Measurements from ENCODE around the gene AGL.
"Not testable (repeated sequence)": the region's sequence is repeated elsewhere in the genome, so short reads cannot be mapped to it uniquely, and the experiment has no call there.

The AGL gene

DNA sequence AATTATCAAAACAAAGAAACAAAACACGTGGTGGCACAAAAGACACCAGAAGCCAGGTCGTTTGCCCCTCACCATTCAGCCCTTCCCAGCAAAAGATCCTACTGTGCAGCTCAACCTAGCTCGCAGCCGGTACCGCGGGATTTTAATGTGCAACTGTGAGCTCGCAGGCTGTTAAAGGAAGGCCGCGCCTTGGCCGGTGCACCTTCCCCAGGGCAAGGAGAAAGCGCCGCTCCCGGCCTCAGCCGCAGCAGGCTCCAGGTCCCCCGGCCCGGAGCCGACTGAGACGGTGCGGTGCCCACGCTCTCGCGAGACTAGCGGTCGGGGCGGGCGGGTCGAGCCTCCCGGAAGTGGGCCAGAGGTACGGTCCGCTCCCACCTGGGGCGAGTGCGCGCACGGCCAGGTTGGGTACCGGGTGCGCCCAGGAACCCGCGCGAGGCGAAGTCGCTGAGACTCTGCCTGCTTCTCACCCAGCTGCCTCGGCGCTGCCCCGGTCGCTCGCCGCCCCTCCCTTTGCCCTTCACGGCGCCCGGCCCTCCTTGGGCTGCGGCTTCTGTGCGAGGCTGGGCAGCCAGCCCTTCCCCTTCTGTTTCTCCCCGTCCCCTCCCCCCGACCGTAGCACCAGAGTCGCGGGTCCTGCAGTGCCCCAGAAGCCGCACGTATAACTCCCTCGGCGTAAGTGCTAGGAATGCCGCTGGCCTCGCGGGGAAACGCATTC, at the start of gene AGL:
Gene AGL (plus strand): TSS at position 618 of the 715 bp plus-strand sequence. CDS start 682 bp downstream, outside the sequence.
- peak; percentile 35 to 36 for DNase-seq (ENCODE audit: low read depth in 2 of 2)

DNA sequence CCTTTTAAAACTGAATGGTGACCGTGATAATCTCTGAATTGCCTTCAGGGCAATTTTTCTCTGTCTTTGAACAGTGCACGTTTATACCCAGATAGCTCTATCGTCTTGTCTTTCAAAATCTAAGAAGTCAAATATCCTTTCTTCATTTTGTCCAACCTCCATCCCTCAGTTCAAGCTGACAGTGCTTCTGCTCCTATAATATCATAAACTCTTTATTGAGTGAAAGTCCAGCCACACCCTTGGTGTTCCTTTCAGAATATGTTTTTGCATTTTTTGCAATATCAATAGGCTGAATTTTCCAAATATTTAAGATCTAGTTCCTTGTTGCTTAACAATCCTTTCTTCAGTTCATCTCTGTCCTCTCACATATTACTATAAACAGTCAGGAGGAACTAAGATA, 48.6 kb upstream of the AGL start:
- no peak for DNase-seq (ENCODE audit: low read depth in 2 of 2)

DNA sequence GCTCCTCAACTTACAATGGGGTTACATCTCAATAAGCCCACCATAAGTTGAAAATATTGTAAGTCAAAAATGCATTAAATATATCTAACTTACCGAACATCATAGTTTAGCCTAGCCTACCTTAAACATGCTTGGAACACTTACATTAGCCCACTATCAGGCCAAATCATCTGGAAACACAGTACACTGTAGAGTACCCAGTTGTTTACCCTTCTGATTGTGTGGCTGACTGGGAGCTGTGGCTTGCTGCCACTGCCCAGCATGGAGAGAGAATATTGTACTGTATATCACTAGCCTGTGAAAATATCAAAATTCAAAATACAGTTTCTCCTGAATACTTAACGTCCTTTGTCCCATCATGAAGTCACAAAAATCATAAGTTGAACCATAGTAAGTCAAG, 43.3 kb upstream of the AGL start:
- no peak for DNase-seq (ENCODE audit: low read depth in 2 of 2)

DNA sequence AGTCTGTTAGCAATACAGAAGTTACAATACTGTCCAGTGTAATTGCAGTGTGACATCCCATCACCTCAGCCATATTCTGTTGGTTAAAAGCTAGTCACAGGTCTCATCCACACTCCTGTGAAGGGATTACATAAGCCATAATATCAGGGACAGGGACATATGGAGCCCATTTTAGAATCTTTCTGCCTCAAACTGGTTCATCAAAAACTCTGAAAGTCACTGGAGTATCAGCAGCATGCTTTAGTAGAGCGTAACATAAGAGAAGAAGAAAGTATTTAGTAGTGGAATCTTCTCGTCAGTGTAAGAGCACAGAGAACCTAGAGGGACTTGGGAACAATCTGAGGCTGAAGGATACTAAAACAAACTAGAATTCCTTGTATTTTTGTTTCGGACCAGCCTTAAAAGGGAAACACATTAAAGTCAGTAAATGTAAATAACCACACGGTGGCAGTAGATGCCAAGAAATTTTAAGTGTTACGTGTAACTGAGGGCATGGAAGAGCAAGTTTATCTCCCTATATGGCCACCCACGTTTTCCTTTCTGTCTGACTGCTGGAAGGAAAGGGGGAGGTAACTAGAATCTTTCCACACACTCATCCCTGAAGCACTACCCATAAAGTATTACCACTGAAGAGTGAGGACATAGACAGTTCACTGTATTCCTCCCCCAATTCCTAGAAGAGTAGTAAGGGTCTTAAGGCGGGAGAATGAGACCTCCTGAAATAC, 41.6 kb upstream of the AGL start:
- peak; percentile 90 to 91 for DNase-seq (ENCODE audit: low read depth in 2 of 2)

DNA sequence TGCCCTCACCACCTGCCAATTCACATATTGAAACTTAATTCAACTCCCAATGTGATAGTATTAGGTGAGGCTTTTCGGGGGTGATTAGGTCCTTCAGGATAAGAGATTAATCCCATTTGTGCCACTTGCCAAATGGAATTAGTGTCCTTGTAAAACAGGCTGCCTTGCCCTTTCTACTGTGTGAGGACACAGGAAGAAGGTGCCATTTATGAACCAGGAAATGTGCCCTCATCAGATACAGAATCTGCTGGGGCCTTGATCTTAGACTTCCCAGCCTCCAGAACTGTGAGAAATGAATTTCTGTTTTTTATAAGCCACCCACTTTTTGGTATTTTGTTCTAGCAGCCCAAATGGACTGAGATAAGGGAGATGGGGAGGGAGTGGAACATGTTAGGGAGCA, 39.1 kb upstream of the AGL start:
- no peak for DNase-seq (ENCODE audit: low read depth in 2 of 2)

DNA sequence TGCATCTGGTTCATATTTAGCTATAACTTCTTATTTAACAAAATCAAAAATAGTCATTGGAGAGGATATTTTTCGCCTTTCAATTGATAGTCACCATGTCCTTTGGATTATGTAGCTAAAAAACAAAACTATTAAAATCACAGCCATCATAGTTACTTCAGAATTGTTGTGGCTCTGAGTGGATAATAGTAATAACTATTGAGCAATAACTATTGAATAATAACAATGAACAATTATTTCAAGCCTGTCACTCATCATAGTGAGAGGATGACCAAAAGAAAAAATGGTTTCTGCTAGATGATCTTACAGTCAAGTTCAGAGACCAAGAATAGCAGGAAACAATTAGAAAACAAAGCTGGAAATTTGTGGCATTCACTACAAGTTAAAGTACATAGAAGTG, 38.4 kb upstream of the AGL start:
- DNase-seq (ENCODE audit: low read depth in 2 of 2), result no peak

DNA sequence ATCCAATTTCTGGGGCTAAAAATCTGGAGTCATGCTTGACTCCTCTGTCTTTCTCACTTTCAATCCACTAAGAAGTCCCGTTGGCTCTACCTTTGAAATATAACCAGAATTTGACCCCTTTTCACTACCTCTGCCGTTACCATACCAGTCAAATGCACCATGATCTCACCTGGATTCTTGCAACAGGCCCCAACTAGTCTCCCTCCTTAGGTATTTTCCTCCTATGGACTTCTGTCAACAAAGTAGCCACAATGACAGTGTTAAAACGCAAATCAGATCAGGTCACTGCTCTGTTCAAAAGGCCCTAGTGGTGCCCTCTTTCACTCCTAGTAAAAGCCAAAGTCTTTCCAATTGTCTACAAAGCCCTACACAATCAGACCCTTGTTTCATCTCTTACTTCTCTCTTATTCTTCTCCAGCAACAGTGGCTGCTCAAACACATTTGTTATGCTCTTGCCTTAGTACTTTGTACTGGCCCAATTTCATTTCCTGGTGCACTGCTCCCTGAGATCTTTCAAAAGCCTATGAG, 35.7 kb upstream of the AGL start:
- no peak for DNase-seq (ENCODE audit: low read depth in 2 of 2)

DNA sequence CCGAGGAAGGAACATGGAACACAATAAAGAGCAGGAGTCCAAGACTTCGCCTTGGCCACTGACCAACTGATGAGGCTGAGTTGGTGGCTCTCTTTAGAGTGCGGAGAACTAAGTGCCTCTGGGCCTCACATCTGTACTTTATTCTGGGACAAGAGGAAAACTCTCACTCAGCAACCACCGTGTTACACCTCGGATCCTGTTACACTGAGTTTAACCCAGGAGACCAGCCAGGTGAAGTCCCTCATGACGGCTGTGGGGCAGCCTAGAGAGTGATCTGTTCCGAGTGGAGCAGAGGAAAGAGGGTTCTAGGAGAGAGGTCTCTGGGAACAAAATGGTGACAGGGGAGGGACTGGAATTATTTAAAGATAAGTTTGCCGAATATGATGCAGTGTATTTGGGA, 33.5 kb upstream of the AGL start:
- DNase-seq (ENCODE audit: low read depth in 2 of 2), result no peak

DNA sequence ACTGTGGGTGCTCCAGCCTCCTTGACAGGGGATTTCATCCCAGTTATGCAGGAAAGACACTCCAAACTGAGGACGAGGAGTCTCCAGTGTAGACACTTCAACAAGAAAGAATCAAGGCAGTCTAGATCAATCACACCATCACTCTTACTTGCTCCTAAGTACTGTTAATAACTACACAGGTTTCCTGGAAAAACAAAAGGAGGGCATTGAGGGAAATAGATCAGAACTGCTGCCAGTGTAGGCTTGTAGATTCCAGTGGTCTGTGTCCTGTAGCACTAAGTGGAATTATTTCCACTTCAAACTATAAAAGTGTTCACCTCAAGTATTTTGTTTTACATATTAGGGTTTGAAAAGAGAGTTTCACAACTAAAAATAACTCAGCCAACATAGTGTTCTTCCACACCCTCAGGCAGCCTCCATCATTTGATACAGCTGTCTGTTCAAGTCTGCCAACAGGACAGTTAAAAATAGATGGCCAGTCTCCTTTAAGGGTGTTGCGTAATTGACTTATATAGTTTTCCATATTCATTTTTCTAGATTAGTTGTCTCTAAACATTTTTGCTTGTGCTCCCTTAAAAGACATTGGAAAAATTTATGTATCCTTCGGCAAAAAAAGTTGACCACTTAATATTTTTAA, 32.0 kb upstream of the AGL start:
- DNase-seq (ENCODE audit: low read depth in 2 of 2), result peak in 1 of 2 experiments; percentile 5

DNA sequence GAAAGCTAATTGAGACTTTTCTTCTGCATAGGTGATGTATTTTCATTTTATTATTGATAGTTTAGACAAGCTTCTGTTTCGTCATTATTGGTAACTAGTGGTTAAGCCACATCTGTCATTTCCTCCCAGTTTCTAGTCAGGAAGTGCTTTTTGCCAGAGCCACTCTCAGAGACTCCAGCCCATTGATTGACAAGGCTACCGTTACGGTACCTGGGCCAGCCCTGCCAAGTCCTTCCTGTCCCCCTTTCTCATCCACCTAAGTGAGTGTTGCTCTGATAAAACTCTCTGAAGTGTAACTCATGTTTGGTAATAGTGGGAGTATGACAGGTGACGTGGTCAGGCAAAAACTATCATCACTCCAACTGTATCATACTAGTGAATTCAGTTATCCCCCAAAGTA, 29.6 kb upstream of the AGL start:
- no peak for DNase-seq (ENCODE audit: low read depth in 2 of 2)

DNA sequence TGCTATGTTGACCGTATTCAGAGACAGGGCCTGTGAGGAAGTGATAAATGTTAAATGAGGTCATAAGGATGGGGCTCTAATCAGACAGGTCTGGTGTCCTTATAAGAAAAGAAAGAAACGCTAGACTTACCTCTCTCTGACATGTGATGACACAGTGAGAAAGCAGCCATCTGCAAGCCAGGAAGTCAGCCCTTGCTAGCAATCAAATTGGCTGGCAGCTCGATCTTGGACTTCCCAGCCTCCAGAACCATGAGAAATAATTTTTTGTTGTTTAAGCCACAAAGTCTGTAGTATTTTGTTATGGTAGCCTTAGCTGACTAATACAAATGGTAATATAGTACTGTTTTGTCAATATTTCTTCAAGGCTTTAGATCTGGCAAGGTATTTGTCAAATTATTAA, 25.1 kb upstream of the AGL start:
- no peak for DNase-seq (ENCODE audit: low read depth in 2 of 2)

DNA sequence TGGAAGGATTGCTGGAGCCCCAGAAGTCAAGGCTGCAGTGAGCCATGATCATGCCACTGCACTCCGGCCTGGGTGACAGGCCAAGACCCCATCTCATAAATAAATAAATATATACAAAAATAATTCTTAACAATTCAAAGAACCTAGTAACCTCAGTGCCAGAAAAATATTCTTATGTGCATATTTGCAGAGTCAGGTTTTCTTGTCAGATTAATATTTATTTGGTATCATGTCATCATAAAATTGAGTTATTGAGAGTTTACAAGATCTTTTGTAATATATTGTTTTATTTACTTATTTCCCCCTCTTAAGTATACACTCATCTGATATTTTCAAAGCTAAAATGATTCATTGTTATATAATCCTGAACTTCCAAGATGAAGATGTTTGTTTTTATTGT, 24.5 kb upstream of the AGL start:
- DNase-seq (ENCODE audit: low read depth in 2 of 2), result no peak

DNA sequence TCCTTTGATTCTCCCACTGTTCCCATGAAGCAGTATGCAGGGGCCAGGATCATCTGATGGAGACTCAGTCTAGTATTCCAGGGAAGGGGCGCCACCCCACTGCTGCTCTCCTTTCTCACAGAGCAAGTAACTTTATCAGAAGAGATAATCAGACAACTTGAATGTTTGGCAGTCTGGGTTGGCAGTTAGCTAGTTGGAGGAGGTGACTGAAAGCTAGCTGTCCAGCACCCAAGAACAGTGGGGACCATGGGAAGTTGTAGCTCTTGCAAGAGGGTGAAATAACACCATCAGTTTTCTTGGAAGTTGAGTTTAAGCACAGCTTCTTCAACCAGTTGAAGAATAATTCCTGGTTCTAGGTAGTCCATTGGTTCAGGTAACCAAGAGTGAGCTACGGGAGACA, 22.2 kb upstream of the AGL start:
- no peak for DNase-seq (ENCODE audit: low read depth in 2 of 2)

DNA sequence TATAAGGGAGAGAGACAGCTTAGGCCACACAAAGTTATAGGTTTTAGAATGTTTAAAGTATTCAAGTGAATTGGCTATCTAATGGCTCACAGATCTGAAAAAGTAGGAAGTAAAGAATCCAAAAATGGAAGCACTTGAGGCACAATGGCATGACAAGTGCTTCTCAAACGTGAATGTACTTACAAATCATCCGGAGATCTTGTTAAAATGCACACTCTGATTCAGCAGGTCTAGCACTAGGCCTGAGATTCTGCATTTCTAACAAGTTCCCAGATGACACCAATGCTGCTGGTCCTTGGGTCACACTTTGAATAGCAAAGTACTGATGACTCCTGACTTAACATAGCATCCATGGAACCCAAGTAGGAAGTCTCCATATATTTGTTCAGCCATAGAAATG, 20.9 kb upstream of the AGL start:
- no peak for DNase-seq (ENCODE audit: low read depth in 2 of 2)

DNA sequence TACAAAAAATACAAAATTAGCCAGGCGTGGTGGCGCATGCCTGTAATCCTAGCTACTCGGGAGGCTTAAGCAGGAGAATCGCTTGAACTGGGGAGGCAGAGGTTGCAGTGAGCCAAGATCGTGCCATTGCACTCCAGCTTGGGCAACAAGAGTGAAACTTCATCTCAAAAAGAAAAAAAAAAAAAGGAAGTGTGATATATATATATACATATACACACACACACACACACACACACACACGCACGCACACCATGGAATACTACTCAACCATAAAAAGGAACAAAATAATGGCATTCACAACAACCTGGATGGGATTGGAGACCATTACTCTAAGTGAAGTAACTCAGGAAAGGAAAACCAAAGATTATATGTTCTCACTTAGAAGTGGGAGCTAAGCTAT, 16.2 kb upstream of the AGL start:
- DNase-seq (ENCODE audit: low read depth in 2 of 2), result not testable (repeated sequence)

DNA sequence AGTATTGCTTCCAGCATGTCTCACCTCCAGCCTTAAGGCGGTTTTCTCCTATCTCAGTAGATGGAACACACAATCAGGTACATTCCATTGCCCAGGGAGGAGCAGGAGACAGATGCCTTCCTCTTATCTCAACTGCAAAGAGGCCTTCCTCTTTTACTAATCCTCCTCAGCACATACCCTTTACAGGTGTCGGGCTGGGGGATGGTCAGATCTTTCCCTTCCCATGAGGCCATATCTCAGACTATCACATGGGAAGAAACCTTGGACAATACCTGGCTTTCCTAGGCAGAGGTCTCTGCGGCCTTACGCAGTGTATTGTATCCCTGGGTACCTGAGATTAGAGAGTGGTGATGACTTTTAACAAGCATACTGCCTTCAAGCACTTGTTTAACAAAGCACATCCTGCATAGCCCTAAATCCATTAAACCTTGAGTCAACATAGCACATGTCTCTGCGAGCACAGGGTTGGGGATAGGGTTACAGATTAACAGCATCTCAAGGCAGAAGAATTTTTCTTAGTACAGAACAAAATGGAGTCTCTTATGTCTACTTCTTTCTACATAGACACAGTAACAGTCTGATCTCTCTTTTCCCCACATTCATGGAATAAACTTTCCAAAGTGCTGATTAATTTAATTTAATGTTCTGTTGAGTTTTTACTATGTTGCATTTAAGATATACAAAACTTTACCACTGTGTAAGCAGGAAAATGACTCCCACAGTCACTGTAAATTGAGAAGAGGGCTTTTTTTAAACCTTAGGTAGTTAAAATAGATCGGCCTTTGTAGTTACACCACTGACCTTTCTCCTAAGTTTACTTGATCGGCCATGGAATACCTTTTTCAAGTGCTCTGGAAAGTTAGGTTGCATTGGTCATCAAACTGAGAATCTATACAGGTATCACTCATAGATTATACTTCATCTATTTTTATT, 13.7 kb upstream of the AGL start:
- not testable (repeated sequence) for DNase-seq (ENCODE audit: low read depth in 2 of 2)

DNA sequence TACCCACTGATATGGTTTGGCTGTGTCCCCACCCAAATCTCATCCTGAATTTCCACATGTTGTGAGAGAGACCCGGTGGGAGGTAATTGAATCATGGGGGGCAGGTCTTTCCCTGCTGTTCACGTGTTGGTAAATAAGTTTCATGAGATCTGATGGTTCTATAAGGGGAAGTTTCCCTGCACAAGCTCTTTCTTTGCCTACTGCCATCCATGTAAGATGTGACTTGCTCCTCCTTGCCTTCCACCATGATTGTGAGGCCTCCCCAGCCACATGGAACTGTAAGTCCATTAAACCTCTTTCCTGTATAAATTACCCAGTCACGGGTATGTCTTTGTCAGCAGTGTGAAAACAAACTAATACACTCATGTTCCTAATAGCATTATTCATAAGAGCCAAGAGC, 9.8 kb upstream of the AGL start:
- not testable (repeated sequence) for DNase-seq (ENCODE audit: low read depth in 2 of 2)

DNA sequence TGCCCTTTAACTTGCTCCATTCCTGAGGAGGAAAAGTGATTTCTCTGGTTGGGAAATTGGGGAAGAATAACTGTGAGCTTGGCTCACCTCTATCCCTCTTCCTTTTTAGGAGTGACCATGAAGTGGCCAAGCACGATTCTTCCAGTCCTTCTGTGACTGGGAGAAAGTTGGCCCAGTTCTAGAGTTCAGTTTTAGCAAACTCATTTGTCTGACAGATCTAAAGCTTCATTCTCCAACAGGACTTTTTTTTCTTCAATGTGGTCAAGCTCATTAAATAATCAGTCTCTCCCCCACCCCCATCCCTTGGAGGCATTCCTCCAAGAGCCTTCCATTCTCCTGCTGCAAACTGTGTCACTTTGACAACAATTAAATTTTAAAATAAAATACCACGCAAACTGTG, 6.4 kb upstream of the AGL start:
- DNase-seq (ENCODE audit: low read depth in 2 of 2), result no peak

DNA sequence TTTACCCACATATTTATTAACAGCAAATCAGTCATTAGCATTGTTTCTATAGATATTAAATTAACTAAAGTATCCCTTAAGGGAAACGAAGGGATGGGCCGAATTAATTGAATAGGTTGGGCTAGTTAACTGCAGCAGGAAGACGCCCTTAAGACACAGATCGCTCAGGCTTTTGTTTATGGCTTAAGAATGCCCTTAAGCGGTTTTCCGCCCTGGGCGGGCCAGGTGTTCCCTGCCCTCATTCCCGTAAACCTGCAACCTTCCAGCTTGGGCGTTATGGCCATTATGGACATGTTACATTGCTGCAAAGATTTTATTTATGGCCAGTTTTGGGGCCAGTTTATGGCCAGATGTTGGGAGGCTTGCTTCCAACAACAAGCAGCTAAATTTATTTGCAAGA, 5.0 kb upstream of the AGL start:
- DNase-seq (ENCODE audit: low read depth in 2 of 2), result not testable (repeated sequence)

DNA sequence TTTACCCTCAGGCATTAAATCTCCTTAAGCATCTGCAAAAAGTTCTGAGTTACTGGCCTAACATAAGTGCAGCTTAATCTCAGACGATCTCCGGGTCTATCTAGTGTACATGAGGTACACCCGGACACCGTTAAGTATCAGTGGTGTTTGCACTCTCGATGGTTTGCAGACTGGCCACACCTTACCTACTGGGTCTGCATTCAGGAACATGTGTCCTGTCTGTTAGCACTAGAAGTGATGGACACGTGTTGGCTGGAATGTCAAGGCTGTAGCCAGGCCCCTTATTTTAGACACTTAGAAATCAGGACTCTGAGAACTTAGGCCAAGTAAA, 783 bp upstream of the AGL start:
- DNase-seq (ENCODE audit: low read depth in 2 of 2), result no peak

DNA sequence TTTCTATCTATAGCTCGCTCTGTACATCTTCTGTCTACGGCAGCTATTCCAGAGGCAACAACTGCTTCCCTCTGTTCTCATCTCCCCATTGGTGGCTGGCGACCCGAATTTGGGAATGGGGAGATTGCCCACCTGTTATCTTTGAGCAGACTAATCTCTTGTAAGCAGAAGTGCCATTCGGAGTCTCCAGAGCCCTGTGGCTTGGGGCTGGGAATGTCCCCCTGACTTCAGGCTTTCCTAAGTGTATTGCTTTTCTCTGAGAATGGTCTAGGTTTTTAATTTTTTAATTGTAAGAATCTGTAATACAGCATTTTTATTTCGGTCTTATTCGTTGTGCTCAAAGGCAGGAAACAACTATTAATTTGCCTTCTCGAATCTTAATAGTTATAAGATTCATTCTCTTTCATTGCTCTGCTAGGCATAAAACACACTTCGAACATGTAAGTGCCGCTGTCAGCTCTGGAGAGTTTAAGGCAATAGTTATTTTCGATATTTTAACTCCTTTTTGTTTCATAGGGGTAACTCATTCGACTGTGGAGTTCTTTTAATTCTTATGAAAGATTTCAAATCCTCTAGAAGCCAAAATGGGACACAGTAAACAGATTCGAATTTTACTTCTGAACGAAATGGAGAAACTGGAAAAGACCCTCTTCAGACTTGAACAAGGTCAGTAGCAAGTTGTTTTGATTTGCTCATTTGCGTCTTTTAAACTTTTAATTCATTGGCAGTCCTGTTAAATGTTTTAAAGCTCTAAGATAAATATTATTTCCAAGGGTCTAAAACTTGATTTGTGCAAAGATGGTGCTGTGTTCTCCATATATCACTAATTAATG, 514 bp downstream of the AGL start:
- no peak for DNase-seq (ENCODE audit: low read depth in 2 of 2)
